ENCODE measurements around the gene STK38L.
"Not testable (repeated sequence)": the region's sequence is repeated elsewhere in the genome, so short reads cannot be mapped to it uniquely, and the experiment has no call there.

STK38L gene

GRCh38 chr12:27221625-27222387, 22.3 kb upstream of the STK38L start:
- FAIRE-seq (peak; percentile 99), DNase-seq (ENCODE audit: insufficient read length, low spot score) (no peak)

GRCh38 chr12:27226407-27226929, 17.6 kb upstream of the STK38L start:
- DNase-seq (ENCODE audit: insufficient read length, low spot score) (no peak), FAIRE-seq (peak; percentile 80)

- FAIRE-seq (no peak), DNase-seq (ENCODE audit: insufficient read length, low spot score) (no peak)
Observed at GRCh38 chr12:27229367-27229766, 14.7 kb upstream of the STK38L start.

GRCh38 chr12:27231374-27231773, 12.7 kb upstream of the STK38L start:
- not testable (repeated sequence) for DNase-seq (ENCODE audit: insufficient read length, low spot score); FAIRE-seq

GRCh38 chr12:27233814-27234213, 10.3 kb upstream of the STK38L start:
- DNase-seq (ENCODE audit: insufficient read length, low spot score) (no peak), FAIRE-seq (no peak)

GRCh38 chr12:27236498-27236897, 7.6 kb upstream of the STK38L start:
- FAIRE-seq (no peak), DNase-seq (ENCODE audit: insufficient read length, low spot score) (no peak)

- peak; percentile 96 for FAIRE-seq
- no peak for DNase-seq (ENCODE audit: insufficient read length, low spot score)
Observed at GRCh38 chr12:27237790-27238771, 6.0 kb upstream of the STK38L start.

- no peak for DNase-seq (ENCODE audit: insufficient read length, low spot score)
- FAIRE-seq, result peak; percentile 28
Observed at GRCh38 chr12:27243006-27243405, 1.1 kb upstream of the STK38L start.

- FAIRE-seq (peak; percentile 59), DNase-seq (ENCODE audit: insufficient read length, low spot score) (no peak)
Observed at GRCh38 chr12:27244689-27245488, 803 bp downstream of the STK38L start.

- DNase-seq (ENCODE audit: insufficient read length, low spot score) (no peak), FAIRE-seq (peak; percentile 74)
Observed at GRCh38 chr12:27246141-27246540, 2.1 kb downstream of the STK38L start.

GRCh38 chr12:27246774-27247173, 2.7 kb downstream of the STK38L start:
- DNase-seq (ENCODE audit: insufficient read length, low spot score) (no peak), FAIRE-seq (peak; percentile 56)

- DNase-seq (ENCODE audit: insufficient read length, low spot score) (no peak), FAIRE-seq (peak; percentile 73)
Observed at GRCh38 chr12:27252934-27253333, 8.8 kb downstream of the STK38L start.

GRCh38 chr12:27253347-27253746, 9.3 kb downstream of the STK38L start:
- DNase-seq (ENCODE audit: insufficient read length, low spot score), result no peak
- FAIRE-seq, result peak; percentile 55

- DNase-seq (ENCODE audit: insufficient read length, low spot score), result no peak
- FAIRE-seq, result peak; percentile 8
Observed at GRCh38 chr12:27255806-27256205, 11.7 kb downstream of the STK38L start.

GRCh38 chr12:27257104-27257843, 13.2 kb downstream of the STK38L start:
- DNase-seq (ENCODE audit: insufficient read length, low spot score), result no peak
- FAIRE-seq, result no peak

GRCh38 chr12:27260746-27261145, 16.7 kb downstream of the STK38L start:
- DNase-seq (ENCODE audit: insufficient read length, low spot score) (no peak), FAIRE-seq (no peak)

GRCh38 chr12:27261866-27262265, 17.8 kb downstream of the STK38L start:
- no peak for DNase-seq (ENCODE audit: insufficient read length, low spot score)
- no peak for FAIRE-seq

- DNase-seq (ENCODE audit: insufficient read length, low spot score) (no peak), FAIRE-seq (no peak)
Observed at GRCh38 chr12:27270148-27270547, 26.1 kb downstream of the STK38L start.

GRCh38 chr12:27271206-27271605, 27.1 kb downstream of the STK38L start:
- DNase-seq (ENCODE audit: insufficient read length, low spot score) (no peak), FAIRE-seq (no peak)
